SK-N-MC (cell line): ENCODE measurements around the gene ITIH3.

Experiments
- DNase-seq: peaks from one replicate; pipeline ENCODE4 v3.0.0-alpha.2; 2011; ENCODE audit warnings: low read depth, low spot score
- H3K27ac ChIP-seq: fragments of 200-600 bp; sonication (generic); 2 replicates; pipeline ENCODE4 v1.5.1; 2016; ENCODE audit warnings: mixed run types
- H3K36me3 ChIP-seq: fragments of 200-600 bp; sonication (generic); 2 replicates; pipeline ENCODE4 v1.6.1; 2017; ENCODE audit warnings: antibody characterized with exemption, low read length, mixed read lengths; ENCODE audit not compliant: insufficient read depth
- H3K4me3 ChIP-seq: fragments of 200-600 bp; sonication (generic); 2 replicates; pipeline ENCODE4 v1.5.1; 2016
- H3K9ac ChIP-seq: fragments of 200-600 bp; sonication (generic); 2 replicates; pipeline ENCODE4 v1.8.0; 2017; ENCODE audit warnings: mixed run types, mixed read lengths; ENCODE audit not compliant: insufficient read length
- H3K9me3 ChIP-seq: fragments of 200-600 bp; sonication (generic); 2 replicates; pipeline ENCODE4 v1.6.1; 2017; ENCODE audit warnings: low read depth, mild to moderate bottlenecking, antibody characterized with exemption, low read length, moderate library complexity, mixed read lengths
- EZH2 ChIP-seq: fragments of 200-600 bp; sonication (generic); IDR thresholded peaks from one replicate; pipeline ENCODE4 v1.6.1; 2017; ENCODE audit warnings: antibody characterized with exemption
- FOXP2 ChIP-seq: optimal IDR thresholded peaks from 2 replicates; pipeline ENCODE3; 2011; ENCODE audit warnings: mild to moderate bottlenecking, moderate library complexity; ENCODE audit not compliant: insufficient read depth; ENCODE audit errors: extremely low read length, control extremely low read depth
- POLR2AphosphoS5 ChIP-seq: IDR thresholded peaks from 2 replicates; pipeline ENCODE4 v1.6.1; 2012; ENCODE audit warnings: mild to moderate bottlenecking, low read depth, low read length, borderline replicate concordance

Gene ITIH3

DNA sequence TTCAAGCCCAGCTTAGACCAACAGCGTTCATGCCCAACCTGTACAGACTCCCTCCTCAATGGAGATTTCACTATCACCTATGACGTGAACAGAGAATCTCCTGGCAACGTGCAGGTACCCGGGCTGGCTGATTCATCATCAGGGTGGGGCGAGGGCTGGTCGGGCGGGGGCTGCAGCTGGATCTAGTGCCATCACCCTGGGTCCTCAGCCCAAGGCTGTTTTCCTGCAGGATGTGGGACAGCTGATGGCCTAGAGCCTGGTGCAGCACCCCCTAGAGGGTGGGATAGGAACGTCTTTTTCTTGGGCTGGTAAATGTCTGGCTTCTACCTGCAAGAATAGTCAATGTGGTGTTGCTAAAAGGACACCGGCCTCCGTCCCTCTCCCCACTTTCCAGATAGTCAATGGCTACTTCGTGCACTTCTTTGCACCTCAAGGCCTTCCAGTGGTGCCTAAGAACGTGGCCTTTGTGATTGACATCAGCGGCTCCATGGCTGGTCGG, 4.4 kb downstream of the ITIH3 start:
- Histone ChIP-seq H3K36me3 (no peaks in the 10 kb centered on the region), H3K9me3 (no peaks in the 10 kb centered on the region), H3K9ac (no peak overlapping the region), H3K4me3 (no peak overlapping the region), H3K27ac (no peak overlapping the region)
- no peak for DNase-seq
- no peak for TF ChIP-seq POLR2AphosphoS5
- TF ChIP-seq EZH2 = no peak
- TF ChIP-seq FOXP2 = no peak

DNA sequence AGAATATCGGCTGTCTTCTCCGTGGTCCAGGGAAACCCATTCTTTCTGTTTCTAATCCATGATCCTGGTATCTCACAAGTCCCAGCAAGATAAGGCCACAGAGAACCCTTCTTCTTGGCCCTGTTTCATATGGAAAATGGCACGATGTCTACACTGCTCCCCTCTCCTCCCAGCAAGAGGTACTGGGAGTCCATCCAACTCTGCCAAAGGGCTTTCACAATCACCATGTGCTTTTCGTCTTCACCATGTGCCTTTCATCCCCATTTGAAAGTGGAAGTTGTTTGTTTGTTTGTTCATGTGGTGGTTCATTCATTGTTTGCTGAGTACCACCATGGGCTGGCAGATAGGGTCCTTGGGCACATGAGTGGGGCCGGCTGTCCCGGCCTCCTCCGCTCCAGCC, 5.5 kb downstream of the ITIH3 start:
- TF ChIP-seq POLR2AphosphoS5 = no peak
- TF ChIP-seq EZH2 = no peak
- no peak for TF ChIP-seq FOXP2
- Histone ChIP-seq H3K9ac (no peak overlapping the region), H3K27ac (no peak overlapping the region), H3K4me3 (no peak overlapping the region), H3K9me3 (no peaks in the 10 kb centered on the region), H3K36me3 (no peaks in the 10 kb centered on the region)
- DNase-seq = no peak

DNA sequence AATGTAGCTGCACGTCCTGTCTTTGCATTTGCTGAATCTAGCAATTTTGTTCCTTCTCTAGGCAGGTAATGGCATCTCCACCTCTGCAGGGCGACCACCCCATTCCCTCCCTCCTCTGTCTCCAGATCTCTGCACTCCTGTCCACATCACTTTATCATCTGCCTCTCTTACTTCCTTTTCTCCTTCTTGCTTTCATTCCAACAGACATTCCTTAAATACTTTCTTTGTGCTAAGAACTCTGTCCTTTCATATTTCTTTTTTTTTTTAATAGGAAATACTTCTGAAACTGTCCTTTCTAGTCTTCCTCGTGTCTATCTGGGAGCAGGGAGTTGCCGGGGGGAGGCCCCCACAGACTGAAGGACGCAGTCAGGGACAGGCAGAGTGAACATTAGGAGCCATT, 7.2 kb downstream of the ITIH3 start:
- no peak for TF ChIP-seq EZH2
- no peak for TF ChIP-seq POLR2AphosphoS5
- TF ChIP-seq FOXP2 = no peak
- Histone ChIP-seq H3K27ac (no peak overlapping the region), H3K9me3 (no peaks in the 10 kb centered on the region), H3K36me3 (no peaks in the 10 kb centered on the region), H3K4me3 (no peak overlapping the region), H3K9ac (no peak overlapping the region)
- DNase-seq = no peak

- Histone ChIP-seq H3K36me3 (no peaks in the 10 kb centered on the region), H3K27ac (no peak overlapping the region), H3K4me3 (no peak overlapping the region), H3K9me3 (no peaks in the 10 kb centered on the region), H3K9ac (no peak overlapping the region)
- TF ChIP-seq FOXP2 (no peak), POLR2AphosphoS5 (no peak)
- no peak for DNase-seq
Observed at GRCh38 chr3:52805270-52806039, 10.9 kb downstream of the ITIH3 start.

GRCh38 chr3:52809149-52809548, 14.6 kb downstream of the ITIH3 start:
- TF ChIP-seq EZH2 (no peak), FOXP2 (no peak), POLR2AphosphoS5 (no peak)
- no peak overlapping the region for H3K27ac ChIP-seq
- no peak overlapping the region for H3K4me3 ChIP-seq
- DNase-seq = no peak
- no peak overlapping the region for H3K9ac ChIP-seq
- H3K9me3 ChIP-seq = no peaks in the 10 kb centered on the region
- no peaks in the 10 kb centered on the region for H3K36me3 ChIP-seq

DNA sequence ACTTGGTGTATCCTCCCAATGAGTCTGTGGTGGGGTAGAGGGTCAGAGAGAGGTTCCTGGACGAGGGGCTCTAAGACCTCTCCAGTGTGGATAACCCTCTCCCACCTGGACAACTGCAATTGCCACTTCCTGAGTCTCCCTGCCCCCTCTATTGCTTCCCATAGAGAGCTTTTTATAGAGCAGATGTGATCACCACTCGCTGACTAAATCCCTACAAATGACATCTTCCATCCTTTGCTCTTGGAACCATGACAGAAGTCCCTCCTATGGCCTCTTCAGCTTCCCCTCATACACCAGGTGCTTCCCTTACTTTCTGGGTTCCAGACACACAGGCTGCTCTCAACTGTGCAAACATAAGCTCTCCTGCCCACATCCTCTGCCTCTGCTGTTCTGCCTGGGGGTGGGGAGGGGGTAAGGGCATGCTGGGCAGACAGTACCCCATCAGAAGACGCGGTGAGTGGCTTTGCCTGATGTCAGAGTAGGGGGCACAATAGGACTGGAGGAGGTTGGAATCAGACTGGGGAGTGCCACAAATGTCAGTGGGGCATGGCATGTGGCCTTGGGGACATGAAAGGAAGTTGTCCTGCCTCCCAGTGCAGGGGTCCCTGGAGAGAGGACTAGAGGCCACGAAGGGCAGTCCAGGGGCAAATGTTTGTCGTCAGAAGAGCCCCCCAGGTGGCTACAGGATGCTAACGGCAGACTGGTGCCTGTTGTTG, 15.2 kb downstream of the ITIH3 start:
- H3K36me3 ChIP-seq = no peaks in the 10 kb centered on the region
- no peak for TF ChIP-seq POLR2AphosphoS5
- TF ChIP-seq FOXP2 = no peak
- TF ChIP-seq EZH2 = no peak
- no peak overlapping the region for H3K4me3 ChIP-seq
- no peak for DNase-seq
- no peak overlapping the region for H3K27ac ChIP-seq
- no peaks in the 10 kb centered on the region for H3K9me3 ChIP-seq
- H3K9ac ChIP-seq = no peak overlapping the region

DNA sequence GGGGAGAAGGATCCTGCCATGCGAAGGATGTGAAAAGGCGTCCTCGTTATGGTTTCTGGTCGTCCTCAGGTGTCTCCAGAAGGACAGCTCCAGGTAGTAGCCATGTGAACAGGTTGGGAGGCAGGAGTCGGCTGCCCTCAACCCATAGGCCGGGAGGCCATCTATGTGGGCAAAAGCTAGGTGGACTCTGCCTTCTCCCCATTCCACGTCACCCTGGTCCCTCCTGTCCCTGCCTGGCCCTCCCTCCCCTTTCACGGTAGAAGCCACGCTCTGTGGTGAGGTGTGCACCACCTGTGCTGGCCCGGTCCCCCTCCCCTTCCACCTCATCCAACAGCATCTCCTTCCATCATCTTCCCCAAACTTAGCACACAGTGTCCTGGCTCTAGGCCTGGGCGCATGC, 16.3 kb downstream of the ITIH3 start:
- DNase-seq = no peak
- Histone ChIP-seq H3K9me3 (no peaks in the 10 kb centered on the region), H3K36me3 (no peaks in the 10 kb centered on the region), H3K4me3 (no peak overlapping the region), H3K27ac (no peak overlapping the region), H3K9ac (no peak overlapping the region)
- no peak for TF ChIP-seq FOXP2
- no peak for TF ChIP-seq POLR2AphosphoS5
- TF ChIP-seq EZH2 = no peak

DNA sequence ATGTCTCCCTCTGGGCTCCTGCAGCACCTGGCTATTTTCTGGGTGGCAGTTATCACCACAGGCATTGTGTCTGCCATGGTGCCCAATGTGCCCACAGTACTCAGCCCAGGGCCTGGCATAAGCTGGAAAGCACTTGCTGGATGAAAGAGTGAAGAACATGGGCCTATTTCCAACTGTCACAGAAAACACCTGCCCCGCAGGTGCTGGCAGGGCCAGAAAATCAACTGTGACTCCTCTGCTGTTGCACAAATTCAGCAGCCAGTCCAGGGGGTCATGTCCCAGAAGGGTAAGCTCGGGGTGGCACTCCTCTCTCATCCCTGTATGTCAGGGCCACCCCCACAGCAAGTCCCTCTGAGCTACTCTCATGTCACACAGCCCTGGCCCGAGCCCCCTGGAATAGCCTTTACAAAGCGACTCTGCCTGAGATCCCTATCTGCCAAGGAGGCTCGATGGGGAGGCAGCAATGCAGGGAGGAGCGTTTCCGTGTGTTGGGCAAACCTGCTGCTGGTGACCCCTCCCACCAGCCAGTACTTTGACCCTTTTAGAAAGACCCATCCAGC, 16.9 kb downstream of the ITIH3 start:
- H3K4me3 ChIP-seq = no peak overlapping the region
- TF ChIP-seq EZH2 (no peak), POLR2AphosphoS5 (no peak), FOXP2 (no peak)
- no peaks in the 10 kb centered on the region for H3K9me3 ChIP-seq
- H3K9ac ChIP-seq = no peak overlapping the region
- no peak for DNase-seq
- H3K27ac ChIP-seq = no peak overlapping the region
- H3K36me3 ChIP-seq = no peaks in the 10 kb centered on the region

- TF ChIP-seq EZH2 = no peak
- no peak overlapping the region for H3K27ac ChIP-seq
- no peak overlapping the region for H3K4me3 ChIP-seq
- H3K9me3 ChIP-seq = no peaks in the 10 kb centered on the region
- no peak overlapping the region for H3K9ac ChIP-seq
- H3K36me3 ChIP-seq = no peaks in the 10 kb centered on the region
- no peak for DNase-seq
Observed at GRCh38 chr3:52813810-52814209, 19.2 kb downstream of the ITIH3 start.

DNA sequence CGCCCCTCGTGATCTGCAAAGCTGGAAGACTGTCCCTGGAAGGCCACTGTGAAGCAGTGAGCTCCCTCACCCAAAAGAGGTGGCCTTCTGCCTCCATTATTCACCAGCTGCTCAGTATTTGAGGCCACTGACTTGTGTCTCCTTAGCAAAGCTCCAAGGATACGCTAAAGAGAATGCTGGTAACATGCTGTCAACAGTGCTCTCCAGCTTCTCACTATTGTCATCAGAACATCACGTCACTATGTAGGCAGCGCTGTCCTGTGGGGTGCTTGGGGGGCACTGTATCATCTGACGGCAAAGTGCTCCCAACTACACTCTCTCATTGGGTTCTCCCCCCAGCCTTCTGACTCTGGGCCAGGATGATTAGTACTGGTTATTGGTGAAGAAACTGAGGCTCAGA, 21.6 kb downstream of the ITIH3 start:
- no peaks in the 10 kb centered on the region for H3K9me3 ChIP-seq
- H3K4me3 ChIP-seq = no peak overlapping the region
- no peak for DNase-seq
- TF ChIP-seq EZH2 (no peak), POLR2AphosphoS5 (no peak), FOXP2 (no peak)
- no peaks in the 10 kb centered on the region for H3K36me3 ChIP-seq
- H3K9ac ChIP-seq = no peak overlapping the region
- H3K27ac ChIP-seq = no peak overlapping the region
